ENCODE measurements around the gene MMP20.
"Not testable (repeated sequence)": the region's sequence is repeated elsewhere in the genome, so short reads cannot be mapped to it uniquely, and the experiment has no call there.

Gene MMP20

GRCh38 chr11:102625177-102625576, at the start of gene MMP20:
Gene MMP20 (minus strand): TSS chr11:102625332. CDS start chr11:102625319, 13 bp downstream.
- DNase-seq: no peak

- DNase-seq: no peak
Observed at GRCh38 chr11:102669664-102670063, 44.5 kb upstream of the MMP20 start.

- peak; percentile 18 for DNase-seq
Observed at GRCh38 chr11:102666331-102666957, 41.3 kb upstream of the MMP20 start.

- DNase-seq: peak; percentile 16
Observed at GRCh38 chr11:102664001-102664752, 39.0 kb upstream of the MMP20 start.

GRCh38 chr11:102662607-102663006, 37.5 kb upstream of the MMP20 start:
- DNase-seq: no peak

GRCh38 chr11:102661040-102661439, 35.9 kb upstream of the MMP20 start:
- no peak for DNase-seq

GRCh38 chr11:102656528-102656927, 31.4 kb upstream of the MMP20 start:
- no peak for DNase-seq

GRCh38 chr11:102655547-102655946, 30.4 kb upstream of the MMP20 start:
- no peak for DNase-seq

- no peak for DNase-seq
Observed at GRCh38 chr11:102654761-102655160, 29.6 kb upstream of the MMP20 start.

GRCh38 chr11:102653744-102654291, 28.7 kb upstream of the MMP20 start:
- no peak for DNase-seq

- no peak for DNase-seq
Observed at GRCh38 chr11:102647430-102647829, 22.3 kb upstream of the MMP20 start.

- DNase-seq: no peak
Observed at GRCh38 chr11:102643941-102644340, 18.8 kb upstream of the MMP20 start.

- DNase-seq: no peak
Observed at GRCh38 chr11:102640946-102641345, 15.8 kb upstream of the MMP20 start.

- DNase-seq: no peak
Observed at GRCh38 chr11:102639656-102640055, 14.5 kb upstream of the MMP20 start.

- no peak for DNase-seq
Observed at GRCh38 chr11:102637731-102638130, 12.6 kb upstream of the MMP20 start.

GRCh38 chr11:102633385-102634026, 8.4 kb upstream of the MMP20 start:
- no peak for DNase-seq

- no peak for DNase-seq
Observed at GRCh38 chr11:102632026-102632425, 6.9 kb upstream of the MMP20 start.

- no peak for DNase-seq
Observed at GRCh38 chr11:102630598-102631448, 5.7 kb upstream of the MMP20 start.

GRCh38 chr11:102629908-102630307, 4.8 kb upstream of the MMP20 start:
- not testable (repeated sequence) for DNase-seq

- no peak for DNase-seq
Observed at GRCh38 chr11:102626676-102627075, 1.5 kb upstream of the MMP20 start.

GRCh38 chr11:102623998-102624397, 1.1 kb downstream of the MMP20 start:
- DNase-seq: no peak

- DNase-seq: no peak
Observed at GRCh38 chr11:102623128-102623527, 2.0 kb downstream of the MMP20 start.

GRCh38 chr11:102622258-102622657, 2.9 kb downstream of the MMP20 start:
- no peak for DNase-seq

Measured in CD4-positive, alpha-beta T cell treated with Interleukin-17A for 4 hours (primary cell).